GM23248 (cell line): Measurements from ENCODE around the gene CYP2F1. TPM values are rescaled to one million over a fixed set of nuclear protein-coding genes. Genes with fewer than 3 reads are reported as not detected.
"Not testable (repeated sequence)": the region's sequence is repeated elsewhere in the genome, so short reads cannot be mapped to it uniquely, and the experiment has no call there.

Experiments used
- DNase-seq: peaks from one replicate; pipeline ENCODE4 v3.0.0-alpha.2; 2015
- H2AFZ ChIP-seq: fragments of 200-600 bp; sonication (generic); 2 replicates; pipeline ENCODE4 v1.6.1; 2016; ENCODE audit warnings: antibody characterized with exemption
- H3F3A ChIP-seq: fragments of 200-600 bp; sonication (generic); 2 replicates; pipeline ENCODE4 v1.6.1; 2016; ENCODE audit warnings: mild to moderate bottlenecking, antibody characterized with exemption, mixed run types; ENCODE audit not compliant: insufficient read depth
- H3K27ac ChIP-seq: fragments of 200-600 bp; sonication (generic); 2 replicates; pipeline ENCODE4 v1.5.1; 2016; ENCODE audit warnings: mild to moderate bottlenecking
- H3K27me3 ChIP-seq: fragments of 200-600 bp; sonication (generic); replicated peaks from 2 replicates; pipeline ENCODE4 v1.6.1; 2016; ENCODE audit warnings: mild to moderate bottlenecking; ENCODE audit not compliant: insufficient read depth
- H3K36me3 ChIP-seq: fragments of 200-600 bp; sonication (generic); 2 replicates; pipeline ENCODE4 v1.6.1; 2016; ENCODE audit warnings: low read depth, mild to moderate bottlenecking
- H3K4me1 ChIP-seq: fragments of 200-600 bp; sonication (generic); 2 replicates; pipeline ENCODE4 v1.6.1; 2016; ENCODE audit warnings: mild to moderate bottlenecking; ENCODE audit not compliant: insufficient read depth
- H3K4me2 ChIP-seq: fragments of 200-600 bp; sonication (generic); one replicate; pipeline ENCODE4 v1.6.1; 2016; ENCODE audit warnings: mild to moderate bottlenecking; ENCODE audit not compliant: unreplicated experiment
- H3K4me3 ChIP-seq: fragments of 200-600 bp; sonication (generic); 2 replicates; pipeline ENCODE4 v1.5.1; 2016; ENCODE audit warnings: mild to moderate bottlenecking
- H3K79me2 ChIP-seq: fragments of 200-600 bp; sonication (generic); 2 replicates; pipeline ENCODE4 v1.6.1; 2016; ENCODE audit warnings: mild to moderate bottlenecking; ENCODE audit not compliant: insufficient read depth
- H3K9ac ChIP-seq: fragments of 200-600 bp; sonication (generic); 2 replicates; pipeline ENCODE4 v1.6.1; 2016; ENCODE audit warnings: mild to moderate bottlenecking
- H3K9me2 ChIP-seq: fragments of 200-600 bp; sonication (generic); 2 replicates; pipeline ENCODE4 v1.6.1; 2016; ENCODE audit warnings: mixed run types, mild to moderate bottlenecking, moderate library complexity; ENCODE audit not compliant: insufficient read depth
- H3K9me3 ChIP-seq: fragments of 200-600 bp; sonication (generic); one replicate; pipeline ENCODE4 v1.6.1; 2017; ENCODE audit warnings: low read depth
- H4K20me1 ChIP-seq: fragments of 200-600 bp; sonication (generic); 2 replicates; pipeline ENCODE4 v1.6.0; 2016; ENCODE audit not compliant: insufficient read depth
- EZH2 ChIP-seq: fragments of 200-600 bp; sonication (generic); IDR thresholded peaks from 2 replicates; pipeline ENCODE4 v1.6.1; 2018; ENCODE audit warnings: antibody characterized with exemption, mild to moderate bottlenecking; ENCODE audit not compliant: insufficient read depth, poor library complexity, severe bottlenecking
- EZH2phosphoT487 ChIP-seq: fragments of 200-600 bp; sonication (generic); IDR thresholded peaks from 2 replicates; pipeline ENCODE4 v1.6.1; 2018; ENCODE audit warnings: antibody characterized with exemption, moderate library complexity, mild to moderate bottlenecking, low read depth; ENCODE audit not compliant: insufficient read depth
- WGBS, 2 experiments: methylation state at CpG; one replicate each; pipeline ENCODE4 v1.1.6; 2015 to 2017; ENCODE audit warnings: low lambda C conversion rate in 2 of 2, low coverage in 1 of 2; ENCODE audit errors: missing lambda C conversion rate in 2 of 2; 5-methylcytosine and 5-hydroxymethylcytosine counted together
- in situ Hi-C: fragments of 300-500 bp; cut with MboI; formaldehyde crosslinking; loops from 2 replicates; pipeline ENCODE4 v1.15.0; 2020
- polyA plus RNA-seq: library from polyadenylated mRNA; unstranded; fragments of >200 nt; fragmentation: Nextera tagmentation; extraction: Ambion mirVana; gene quantifications from 2 replicates; pipeline ENCODE4 v1.2.1, GENCODE V29; 2016
- total RNA-seq: library from RNA; depleted of rRNA; stranded (reverse); fragments of >200 nt; shearing (Covaris generic); gene quantifications from 2 replicates; pipeline ENCODE4 v1.2.3, GENCODE V29; 2014

CYP2F1 gene
- total and polyA plus RNA-seq, 2 experiments from 2014 or later: not detected

- in situ Hi-C loops: no loop called here
- Histone ChIP-seq H3K27me3 (peaks cover 6% of the 10 kb centered on the region; the same call in 1 of the 2 replicates), H4K20me1 (no peaks in the 10 kb centered on the region), H3K9me3 (no peaks in the 10 kb centered on the region), H2AFZ (no peak overlapping the region), H3K9me2 (no peaks in the 10 kb centered on the region), H3K4me1 (no peaks in the 10 kb centered on the region), H3K4me3 (no peak overlapping the region), H3K9ac (no peak overlapping the region), H3K4me2 (no peak overlapping the region), H3K79me2 (no peaks in the 10 kb centered on the region), H3K27ac (no peak overlapping the region), H3K36me3 (no peaks in the 10 kb centered on the region), H3F3A (no peaks in the 10 kb centered on the region)
- 56 to 58% methylated on average over 7 of the region's 7 CpGs for WGBS, 2 experiments
- DNase-seq: no peak
- TF ChIP-seq EZH2phosphoT487 (no peak), EZH2 (no peak)
Observed at GRCh38 chr19:41096353-41096752, 17.9 kb upstream of the CYP2F1 start.

GRCh38 chr19:41097302-41097701, 16.9 kb upstream of the CYP2F1 start:
- DNase-seq: no peak
- in situ Hi-C loops: no loop called here
- no peak overlapping the region for H3K4me2 ChIP-seq

GRCh38 chr19:41098762-41099161, 15.5 kb upstream of the CYP2F1 start:
- TF ChIP-seq EZH2phosphoT487: no peak
- TF ChIP-seq EZH2: no peak

More at GRCh38 chr19:41097302-41097701, 16.9 kb upstream of the CYP2F1 start:
- no peak overlapping the region for H2AFZ ChIP-seq
- WGBS, 2 experiments: 0 to 8% methylated on average over 2 of the region's 2 CpGs
- no peaks in the 10 kb centered on the region for H3K4me1 ChIP-seq
- no peaks in the 10 kb centered on the region for H3K36me3 ChIP-seq
- TF ChIP-seq EZH2phosphoT487 (no peak), EZH2 (no peak)
- H4K20me1 ChIP-seq: no peaks in the 10 kb centered on the region
- no peak overlapping the region for H3K4me3 ChIP-seq
- H3K27me3 ChIP-seq: peaks cover 6% of the 10 kb centered on the region; the same call in 1 of the 2 replicates
- H3K9me2 ChIP-seq: no peaks in the 10 kb centered on the region
- no peaks in the 10 kb centered on the region for H3K9me3 ChIP-seq
- no peaks in the 10 kb centered on the region for H3K79me2 ChIP-seq
- no peaks in the 10 kb centered on the region for H3F3A ChIP-seq
- no peak overlapping the region for H3K27ac ChIP-seq
- H3K9ac ChIP-seq: no peak overlapping the region

GRCh38 chr19:41102210-41102609, 12.0 kb upstream of the CYP2F1 start:
- DNase-seq, in situ Hi-C loops, H3K4me3 ChIP-seq, H3K9me3 ChIP-seq, H3K4me2 ChIP-seq, H2AFZ ChIP-seq, H3K4me1 ChIP-seq, H3K27ac ChIP-seq, H3K27me3 ChIP-seq, H4K20me1 ChIP-seq, H3K9ac ChIP-seq, H3F3A ChIP-seq, H3K79me2 ChIP-seq, H3K9me2 ChIP-seq, H3K36me3 ChIP-seq: not testable (repeated sequence)
- 60 to 79% methylated on average over 1 of the region's 1 CpG for WGBS, 2 experiments

More at GRCh38 chr19:41098762-41099161, 15.5 kb upstream of the CYP2F1 start:
- H3K9me2 ChIP-seq: no peaks in the 10 kb centered on the region
- H3F3A ChIP-seq: no peaks in the 10 kb centered on the region
- H3K79me2 ChIP-seq: no peaks in the 10 kb centered on the region
- H3K9me3 ChIP-seq: no peaks in the 10 kb centered on the region
- H3K27me3 ChIP-seq: no peaks in the 10 kb centered on the region; the same call in 1 of the 2 replicates
- H4K20me1 ChIP-seq: no peaks in the 10 kb centered on the region
- no peaks in the 10 kb centered on the region for H3K36me3 ChIP-seq
- H3K9ac ChIP-seq: no peak overlapping the region
- no peaks in the 10 kb centered on the region for H3K4me1 ChIP-seq
- WGBS, 2 experiments: 22 to 33% methylated on average over 5 of the region's 5 CpGs
- in situ Hi-C loops: no loop called here
- no peak overlapping the region for H2AFZ ChIP-seq
- H3K4me2 ChIP-seq: no peak overlapping the region
- DNase-seq: no peak
- no peak overlapping the region for H3K27ac ChIP-seq
- H3K4me3 ChIP-seq: no peak overlapping the region

- no peak overlapping the region for H3K9ac ChIP-seq
- TF ChIP-seq EZH2phosphoT487: no peak
- TF ChIP-seq EZH2: no peak
- no peaks in the 10 kb centered on the region for H3K36me3 ChIP-seq
- H3K9me3 ChIP-seq: no peaks in the 10 kb centered on the region
- WGBS, 2 experiments: 27 to 30% methylated on average over 3 of the region's 3 CpGs
- no peak for DNase-seq
- H3K27me3 ChIP-seq: 0 out of 2 replicates have a peak, but pooled peaks cover 8% of the 10 kb centered on the region
- H3F3A ChIP-seq: no peaks in the 10 kb centered on the region
- H3K27ac ChIP-seq: no peak overlapping the region
- H3K4me2 ChIP-seq: no peak overlapping the region
- no peak overlapping the region for H2AFZ ChIP-seq
- H3K4me3 ChIP-seq: no peak overlapping the region
- H3K79me2 ChIP-seq: no peaks in the 10 kb centered on the region
- H3K9me2 ChIP-seq: no peaks in the 10 kb centered on the region
- in situ Hi-C loops: no loop called here
- no peaks in the 10 kb centered on the region for H3K4me1 ChIP-seq
- no peaks in the 10 kb centered on the region for H4K20me1 ChIP-seq
Observed at GRCh38 chr19:41106177-41106576, 8.1 kb upstream of the CYP2F1 start.
